Panc1 (cell line): Measurements from ENCODE around the gene S100A6.
"Not testable (repeated sequence)": the region's sequence is repeated elsewhere in the genome, so short reads cannot be mapped to it uniquely, and the experiment has no call there.

Experiments used
- POLR2AphosphoS5 ChIP-seq: IDR thresholded peaks from 2 replicates; pipeline ENCODE4 v1.6.1; 2012; ENCODE audit warnings: mild to moderate bottlenecking, low read depth, low read length, moderate library complexity
- TCF7L2 ChIP-seq: IDR thresholded peaks from 2 replicates; pipeline ENCODE4 v1.6.1; 2011; ENCODE audit warnings: mild to moderate bottlenecking, low read depth, low read length, inconsistent platforms
- TF ChIP-seq, protein P1 (sequence below): fragments of 450-650 bp; IDR thresholded peaks from 2 replicates; pipeline ENCODE4 v1.5.1; 2017; ENCODE audit warnings: mild to moderate bottlenecking

DNA sequence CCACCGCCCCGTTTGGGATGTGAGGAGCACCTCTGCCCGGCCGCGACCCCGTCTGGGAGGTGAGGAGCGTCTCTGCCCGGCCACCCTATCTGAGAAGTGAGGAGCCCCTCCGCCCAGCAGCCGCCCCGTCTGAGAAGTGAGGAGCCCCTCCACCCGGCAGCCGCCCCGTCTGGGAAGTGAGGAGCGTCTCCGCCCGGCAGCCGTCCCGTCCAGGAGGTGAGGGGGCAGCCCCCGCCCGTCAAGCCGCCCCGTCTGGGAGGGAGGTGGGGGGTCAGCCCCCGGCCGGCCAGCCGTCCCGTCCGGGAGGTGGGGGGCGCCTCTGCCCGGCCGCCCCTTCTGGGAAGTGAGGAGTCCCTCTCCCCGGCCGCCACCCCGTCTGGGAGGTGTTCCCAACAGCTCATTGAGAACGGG, 39.3 kb upstream of the S100A6 start:
- TF ChIP-seq, protein P1, sequence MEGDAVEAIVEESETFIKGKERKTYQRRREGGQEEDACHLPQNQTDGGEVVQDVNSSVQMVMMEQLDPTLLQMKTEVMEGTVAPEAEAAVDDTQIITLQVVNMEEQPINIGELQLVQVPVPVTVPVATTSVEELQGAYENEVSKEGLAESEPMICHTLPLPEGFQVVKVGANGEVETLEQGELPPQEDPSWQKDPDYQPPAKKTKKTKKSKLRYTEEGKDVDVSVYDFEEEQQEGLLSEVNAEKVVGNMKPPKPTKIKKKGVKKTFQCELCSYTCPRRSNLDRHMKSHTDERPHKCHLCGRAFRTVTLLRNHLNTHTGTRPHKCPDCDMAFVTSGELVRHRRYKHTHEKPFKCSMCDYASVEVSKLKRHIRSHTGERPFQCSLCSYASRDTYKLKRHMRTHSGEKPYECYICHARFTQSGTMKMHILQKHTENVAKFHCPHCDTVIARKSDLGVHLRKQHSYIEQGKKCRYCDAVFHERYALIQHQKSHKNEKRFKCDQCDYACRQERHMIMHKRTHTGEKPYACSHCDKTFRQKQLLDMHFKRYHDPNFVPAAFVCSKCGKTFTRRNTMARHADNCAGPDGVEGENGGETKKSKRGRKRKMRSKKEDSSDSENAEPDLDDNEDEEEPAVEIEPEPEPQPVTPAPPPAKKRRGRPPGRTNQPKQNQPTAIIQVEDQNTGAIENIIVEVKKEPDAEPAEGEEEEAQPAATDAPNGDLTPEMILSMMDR, result not testable (repeated sequence)
- not testable (repeated sequence) for TF ChIP-seq TCF7L2, POLR2AphosphoS5
